ENCODE measurements around the gene VRK1.

DNA sequence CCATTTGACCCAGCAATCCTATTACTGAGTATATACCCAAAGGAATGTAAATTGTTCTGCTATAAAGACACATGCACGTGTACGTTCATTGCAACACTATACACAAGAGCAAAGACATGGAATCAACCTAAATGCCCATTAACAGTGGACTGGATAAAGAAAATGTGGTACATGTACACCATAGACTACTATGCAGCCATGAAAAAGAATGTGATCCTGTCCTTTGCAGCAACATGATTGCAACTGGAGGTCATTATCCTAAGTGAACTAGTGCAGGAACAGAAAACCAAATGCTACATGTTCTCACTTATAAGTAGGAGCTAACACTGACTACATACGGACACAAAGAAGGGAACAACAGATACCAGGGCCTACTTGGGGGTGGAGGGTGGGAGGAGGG lies 45.7 kb upstream of the VRK1 start:
- TF ChIP-seq, protein P1, sequence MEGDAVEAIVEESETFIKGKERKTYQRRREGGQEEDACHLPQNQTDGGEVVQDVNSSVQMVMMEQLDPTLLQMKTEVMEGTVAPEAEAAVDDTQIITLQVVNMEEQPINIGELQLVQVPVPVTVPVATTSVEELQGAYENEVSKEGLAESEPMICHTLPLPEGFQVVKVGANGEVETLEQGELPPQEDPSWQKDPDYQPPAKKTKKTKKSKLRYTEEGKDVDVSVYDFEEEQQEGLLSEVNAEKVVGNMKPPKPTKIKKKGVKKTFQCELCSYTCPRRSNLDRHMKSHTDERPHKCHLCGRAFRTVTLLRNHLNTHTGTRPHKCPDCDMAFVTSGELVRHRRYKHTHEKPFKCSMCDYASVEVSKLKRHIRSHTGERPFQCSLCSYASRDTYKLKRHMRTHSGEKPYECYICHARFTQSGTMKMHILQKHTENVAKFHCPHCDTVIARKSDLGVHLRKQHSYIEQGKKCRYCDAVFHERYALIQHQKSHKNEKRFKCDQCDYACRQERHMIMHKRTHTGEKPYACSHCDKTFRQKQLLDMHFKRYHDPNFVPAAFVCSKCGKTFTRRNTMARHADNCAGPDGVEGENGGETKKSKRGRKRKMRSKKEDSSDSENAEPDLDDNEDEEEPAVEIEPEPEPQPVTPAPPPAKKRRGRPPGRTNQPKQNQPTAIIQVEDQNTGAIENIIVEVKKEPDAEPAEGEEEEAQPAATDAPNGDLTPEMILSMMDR (IDR thresholded peaks at IDR 0.05; ENCODE audit: low read depth, low read length, poor library complexity, severe bottlenecking) = no peak
- TF ChIP-seq EZH2phosphoT487 (IDR thresholded peaks at IDR 0.05; ENCODE audit: borderline replicate concordance, low read length) = no peak
